Ishikawa (cell line): ENCODE measurements around the gene DMD.

ENCODE experiments used
- CEBPB ChIP-seq: IDR thresholded peaks from 2 replicates; pipeline ENCODE4 v1.6.1; 2012
- CREB1 ChIP-seq: IDR thresholded peaks from 2 replicates; pipeline ENCODE4 v1.6.1; 2012; ENCODE audit warnings: low read depth
- EGR1 ChIP-seq: IDR thresholded peaks from 2 replicates; pipeline ENCODE4 v1.6.1; 2012
- EP300 ChIP-seq: IDR thresholded peaks from 2 replicates; pipeline ENCODE4 v1.6.1; 2012; ENCODE audit warnings: borderline replicate concordance
- FOXM1 ChIP-seq: IDR thresholded peaks from 2 replicates; pipeline ENCODE4 v1.6.1; 2012; ENCODE audit warnings: low read depth, borderline replicate concordance
- MAX ChIP-seq: IDR thresholded peaks from 2 replicates; pipeline ENCODE4 v1.6.1; 2012
- NFIC ChIP-seq: IDR thresholded peaks from 2 replicates; pipeline ENCODE4 v1.6.1; 2012
- RAD21 ChIP-seq: IDR thresholded peaks from 2 replicates; pipeline ENCODE4 v1.6.1; 2012; ENCODE audit warnings: low read depth
- REST ChIP-seq: IDR thresholded peaks from 2 replicates; pipeline ENCODE4 v1.6.1; 2012; ENCODE audit warnings: low read depth, mild to moderate bottlenecking
- TAF1 ChIP-seq: IDR thresholded peaks from 2 replicates; pipeline ENCODE4 v1.6.1; 2012; ENCODE audit warnings: low read depth, mild to moderate bottlenecking
- TCF12 ChIP-seq: IDR thresholded peaks from 2 replicates; pipeline ENCODE4 v1.6.1; 2012; ENCODE audit warnings: low read depth
- TEAD4 ChIP-seq: IDR thresholded peaks from 2 replicates; pipeline ENCODE4 v1.6.1; 2012
- USF1 ChIP-seq: IDR thresholded peaks from 2 replicates; pipeline ENCODE4 v1.6.1; 2012
- YY1 ChIP-seq: IDR thresholded peaks from 2 replicates; pipeline ENCODE4 v1.6.1; 2012; ENCODE audit warnings: low read depth
- ZBTB7A ChIP-seq: IDR thresholded peaks from 2 replicates; pipeline ENCODE4 v1.6.1; 2012; ENCODE audit warnings: low read depth

DMD gene

GRCh38 chrX:31483336-31483735 lies 1728.0 kb downstream of the DMD start:
- no peak for TF ChIP-seq RAD21
- no peak for TF ChIP-seq TEAD4
- no peak for TF ChIP-seq FOXM1
- no peak for TF ChIP-seq EGR1
- TF ChIP-seq ZBTB7A = no peak
- TF ChIP-seq CREB1 = no peak
- TF ChIP-seq NFIC = no peak
- TF ChIP-seq YY1 = no peak
- no peak for TF ChIP-seq MAX
- TF ChIP-seq CEBPB = no peak
- no peak for TF ChIP-seq TCF12
- no peak for TF ChIP-seq USF1
- TF ChIP-seq EP300 = no peak
- TF ChIP-seq REST = no peak
- TF ChIP-seq TAF1 = no peak

GRCh38 chrX:31480696-31481095 lies 1730.7 kb downstream of the DMD start:
- TF ChIP-seq TCF12 = no peak
- TF ChIP-seq TEAD4 = no peak
- TF ChIP-seq FOXM1 = no peak
- TF ChIP-seq EGR1 = no peak
- TF ChIP-seq NFIC = no peak
- TF ChIP-seq CREB1 = no peak
- TF ChIP-seq CEBPB = no peak
- TF ChIP-seq TAF1 = no peak

- no peak for TF ChIP-seq REST
- no peak for TF ChIP-seq TEAD4
- no peak for TF ChIP-seq CEBPB
- TF ChIP-seq EP300 = no peak
- no peak for TF ChIP-seq TAF1
- no peak for TF ChIP-seq TCF12
- TF ChIP-seq EGR1 = no peak
- TF ChIP-seq USF1 = no peak
- TF ChIP-seq ZBTB7A = no peak
- TF ChIP-seq NFIC = no peak
- TF ChIP-seq YY1 = no peak
- no peak for TF ChIP-seq CREB1
Observed at GRCh38 chrX:31471229-31471628, 1740.1 kb downstream of the DMD start.

GRCh38 chrX:31464306-31464915 lies 1746.9 kb downstream of the DMD start:
- TF ChIP-seq RAD21 (no peak), NFIC (no peak), YY1 (no peak), TCF12 (no peak), TAF1 (no peak), CREB1 (no peak)

GRCh38 chrX:31461266-31461665 lies 1750.1 kb downstream of the DMD start:
- TF ChIP-seq NFIC = no peak
- no peak for TF ChIP-seq FOXM1

GRCh38 chrX:31459361-31459760 lies 1752.0 kb downstream of the DMD start:
- TF ChIP-seq NFIC (no peak), REST (no peak), ZBTB7A (no peak), EP300 (no peak), TCF12 (no peak), RAD21 (no peak), EGR1 (no peak), CEBPB (no peak), FOXM1 (no peak)
